ENCODE data around the gene CAPN11. TPM values are rescaled to one million over a fixed set of nuclear protein-coding genes. Genes with fewer than 3 reads are reported as not detected.

CAPN11 gene
- total RNA-seq, 1 experiment from 2014 or later, result not detected

DNA sequence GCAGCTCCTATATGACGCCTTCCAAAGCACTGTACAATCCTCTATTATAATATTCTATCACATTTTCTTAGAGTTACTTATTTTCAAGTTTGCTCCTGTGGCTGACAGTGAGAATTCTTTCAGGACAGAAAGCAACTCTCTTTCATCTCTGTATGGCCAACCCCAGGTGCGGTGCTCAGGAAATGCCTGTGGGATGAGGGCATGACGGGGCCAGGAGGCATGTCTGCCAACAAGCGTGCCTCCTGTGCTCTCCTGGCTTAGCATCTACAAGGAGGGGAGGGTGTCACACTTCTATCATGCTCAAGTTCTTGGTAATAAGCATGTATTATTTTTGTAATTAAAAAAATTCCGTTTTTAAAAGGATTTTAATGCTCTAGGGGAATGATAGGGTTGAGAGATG is 42.8 kb upstream of the CAPN11 start:
- H3K79me2 ChIP-seq (ENCODE audit: insufficient read depth, low read length), result peaks cover 84% of the 10 kb centered on the region
- ChIA-PET POLR2A (no interaction called here), CTCF (no interaction called here), RAD21 (ENCODE audit: low non-redundant PET in 1 of 2, low total read pairs in 2 of 2, uncharacterized antibody in 2 of 2, unreplicated experiment in 2 of 2) (no interaction called here)
- no peak overlapping the region for H3K9ac ChIP-seq (ENCODE audit: low read length)
- H3K36me3 ChIP-seq (ENCODE audit: control insufficient read depth in 1 of 2, insufficient read depth in 2 of 2, low read length in 2 of 2), result peaks cover 24 to 47% of the 10 kb centered on the region in 2 experiments
- no peaks in the 10 kb centered on the region for H3K9me2 ChIP-seq (ENCODE audit: insufficient read depth)
- no peak overlapping the region for H3K4me2 ChIP-seq (ENCODE audit: low read length)
- intact Hi-C loops (cut with micrococcal nuclease), result no loop called here
- no peaks in the 10 kb centered on the region for H3K9me3 ChIP-seq (ENCODE audit: control insufficient read depth in 1 of 2, insufficient read depth in 1 of 2, low read depth in 1 of 2, low read length in 2 of 2)
- no peak overlapping the region for H2AFZ ChIP-seq (ENCODE audit: low read depth, low read length, poor library complexity, severe bottlenecking)
- H4K20me1 ChIP-seq (ENCODE audit: insufficient read depth), result peaks cover 9% of the 10 kb centered on the region; the same call in 1 of the 2 replicates
- H3K4me1 ChIP-seq (ENCODE audit: control insufficient read depth in 1 of 2, insufficient read depth in 2 of 2, low read length in 2 of 2), result no peaks in the 10 kb centered on the region
- no peaks in the 10 kb centered on the region for H3K27me3 ChIP-seq (ENCODE audit: insufficient read depth, low read length)
- no peak overlapping the region for H3K4me3 ChIP-seq (replicated peaks in 1 of 2; ENCODE audit: low read depth in 1 of 2, low read length in 2 of 2)
- no peak overlapping the region for H3K27ac ChIP-seq (ENCODE audit: low read depth, low read length)
- no TSS peak for BruUV-seq (replicated peaks)
- TF ChIP-seq SIN3A (IDR thresholded peaks at IDR 0.05; ENCODE audit: low read depth) (no peak), ZBTB33 (IDR thresholded peaks at IDR 0.05; ENCODE audit: extremely low read depth, insufficient replicate concordance, low read length) (no peak), POLR2AphosphoS5 (IDR thresholded peaks at IDR 0.05; ENCODE audit: low read depth, low read length) (no peak), ZNF274 (IDR thresholded peaks at IDR 0.05; ENCODE audit: low read depth, low read length) (no peak), EZH2 (IDR thresholded peaks at IDR 0.05) (no peak), TCF7L2 (IDR thresholded peaks at IDR 0.05; ENCODE audit: borderline replicate concordance, extremely low read depth, insufficient read depth, insufficient read length) (no peak), POLR2A (IDR thresholded peaks at IDR 0.05; ENCODE audit: borderline replicate concordance, extremely low read depth, insufficient read depth, insufficient read length) (no peak), CBX3 (IDR thresholded peaks at IDR 0.05; ENCODE audit: low read depth) (no peak), SRF (IDR thresholded peaks at IDR 0.05; ENCODE audit: low read depth) (no peak), ZFX (IDR thresholded peaks at IDR 0.05) (no peak), EGR1 (IDR thresholded peaks at IDR 0.05; ENCODE audit: low read depth) (no peak), EZH2phosphoT487 (IDR thresholded peaks at IDR 0.05; ENCODE audit: borderline replicate concordance) (no peak), FOSL1 (IDR thresholded peaks at IDR 0.05; ENCODE audit: low read depth) (no peak), SP1 (IDR thresholded peaks at IDR 0.05; ENCODE audit: low read depth) (no peak), JUND (IDR thresholded peaks at IDR 0.05) (no peak), YY1 (IDR thresholded peaks at IDR 0.05; ENCODE audit: extremely low read depth, insufficient replicate concordance, low read depth, low read length) (no peak)
- TF ChIP-seq, protein P1, sequence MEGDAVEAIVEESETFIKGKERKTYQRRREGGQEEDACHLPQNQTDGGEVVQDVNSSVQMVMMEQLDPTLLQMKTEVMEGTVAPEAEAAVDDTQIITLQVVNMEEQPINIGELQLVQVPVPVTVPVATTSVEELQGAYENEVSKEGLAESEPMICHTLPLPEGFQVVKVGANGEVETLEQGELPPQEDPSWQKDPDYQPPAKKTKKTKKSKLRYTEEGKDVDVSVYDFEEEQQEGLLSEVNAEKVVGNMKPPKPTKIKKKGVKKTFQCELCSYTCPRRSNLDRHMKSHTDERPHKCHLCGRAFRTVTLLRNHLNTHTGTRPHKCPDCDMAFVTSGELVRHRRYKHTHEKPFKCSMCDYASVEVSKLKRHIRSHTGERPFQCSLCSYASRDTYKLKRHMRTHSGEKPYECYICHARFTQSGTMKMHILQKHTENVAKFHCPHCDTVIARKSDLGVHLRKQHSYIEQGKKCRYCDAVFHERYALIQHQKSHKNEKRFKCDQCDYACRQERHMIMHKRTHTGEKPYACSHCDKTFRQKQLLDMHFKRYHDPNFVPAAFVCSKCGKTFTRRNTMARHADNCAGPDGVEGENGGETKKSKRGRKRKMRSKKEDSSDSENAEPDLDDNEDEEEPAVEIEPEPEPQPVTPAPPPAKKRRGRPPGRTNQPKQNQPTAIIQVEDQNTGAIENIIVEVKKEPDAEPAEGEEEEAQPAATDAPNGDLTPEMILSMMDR (IDR thresholded peaks at IDR 0.05 in 2 of 3, conservative IDR thresholded peaks at IDR 0.05 in 1 of 3; ENCODE audit: borderline replicate concordance in 1 of 3, insufficient read depth in 1 of 3, low read depth in 2 of 3, low read length in 2 of 3), result no peak
- DNase-seq (ENCODE audit: low read depth, low spot score) (no peak), ATAC-seq (no peak)

Measured in HCT116 (cell line).